ENCODE measurements around the gene FGD4. TPM values are rescaled to one million over a fixed set of nuclear protein-coding genes. Genes with fewer than 3 reads are reported as not detected.

FGD4 gene
- total RNA-seq, 1 experiment from 2014 or later, result 54.3 TPM

DNA sequence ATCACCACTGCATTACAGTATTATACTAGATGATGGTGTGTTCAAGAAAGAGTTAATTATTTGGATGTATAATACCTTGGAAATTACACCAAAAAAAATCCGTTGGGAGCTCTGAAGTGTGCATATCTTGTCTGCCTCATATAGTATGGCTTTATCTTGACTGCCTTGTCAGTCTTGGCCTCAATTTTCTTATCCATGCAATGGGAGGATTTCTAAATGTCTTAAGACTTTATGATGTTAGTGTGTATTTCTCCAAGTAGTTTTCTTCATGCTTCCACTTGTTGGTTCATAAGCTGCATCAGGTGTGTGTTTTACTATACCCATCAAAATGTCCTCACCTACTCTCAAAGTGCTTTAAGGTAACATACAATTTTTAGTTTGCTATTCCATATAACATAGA, 84.6 kb downstream of the FGD4 start:
- Histone ChIP-seq H3T11ph (ENCODE audit: low read length) (no peak overlapping the region), H2BK120ac (ENCODE audit: low read depth, low read length, poor library complexity, severe bottlenecking) (no peak overlapping the region), H3K9ac (ENCODE audit: extremely low read depth, insufficient read length, low read length) (no peak overlapping the region), H3K23ac (ENCODE audit: insufficient read length, low read depth, low read length) (no peak overlapping the region), H3K9me3 (ENCODE audit: control insufficient read depth, low read depth, low read length) (no peaks in the 10 kb centered on the region), H4K8ac (replicated peaks; ENCODE audit: insufficient read length, low read depth, low read length) (no peak overlapping the region), H2BK5ac (ENCODE audit: insufficient read length, low read length) (no peak overlapping the region), H3K4ac (ENCODE audit: low read depth, low read length) (no peak overlapping the region), H3K14ac (ENCODE audit: insufficient read depth, low read length) (no peak overlapping the region), H3K79me2 (ENCODE audit: insufficient read depth, low read length) (no peaks in the 10 kb centered on the region; the same call in 1 of the 2 replicates), H2BK20ac (ENCODE audit: low read depth, low read length, poor library complexity, severe bottlenecking) (no peak overlapping the region), H3K18ac (ENCODE audit: insufficient read length, low read depth, low read length) (no peak overlapping the region), H2AFZ (ENCODE audit: low read length) (no peak overlapping the region), H3K56ac (ENCODE audit: insufficient read length, low read depth, low read length) (no peak overlapping the region), H4K91ac (ENCODE audit: insufficient read length, low read depth, low read length) (no peak overlapping the region), H4K20me1 (ENCODE audit: control insufficient read depth, insufficient read depth, insufficient read length) (no peaks in the 10 kb centered on the region), H3K4me2 (ENCODE audit: insufficient read depth, insufficient read length, low read length) (no peak overlapping the region), H2AK5ac (ENCODE audit: insufficient read length, low read length) (no peak overlapping the region), H2BK12ac (ENCODE audit: insufficient read length, low read depth, low read length) (no peak overlapping the region), H3K79me1 (ENCODE audit: insufficient read depth, low read depth, low read length, poor library complexity, severe bottlenecking) (peaks cover 4% of the 10 kb centered on the region), H2BK15ac (ENCODE audit: low read depth, low read length) (no peak overlapping the region), H3K27me3 (ENCODE audit: insufficient read depth, low read length) (no peaks in the 10 kb centered on the region), H4K5ac (ENCODE audit: insufficient read length, low read depth, low read length) (no peak overlapping the region), H3K23me2 (ENCODE audit: insufficient read length, low read depth, low read length, poor library complexity, severe bottlenecking) (no peaks in the 10 kb centered on the region), H3K4me1 (ENCODE audit: insufficient read depth, low read length) (no peaks in the 10 kb centered on the region), H3K27ac (ENCODE audit: insufficient read length, low read depth, low read length) (no peak overlapping the region)
- Mint-ChIP-seq H3K4me1 (peaks cover under 1 to 5% of the 10 kb centered on the region in 2 experiments; a peak in 2 of 4 replicates), H3K9me3 (no peaks in the 10 kb centered on the region), H3K27ac (no peak overlapping the region), H3K36me3 (ENCODE audit: insufficient read depth in 1 of 3, low read depth in 3 of 3) (peaks cover 4 to 31% (median 11%) of the 10 kb centered on the region in 3 experiments; a peak in 6 of 7 replicates), H3K4me3 (no peak overlapping the region), H3K27me3 (ENCODE audit: low read depth) (no peaks in the 10 kb centered on the region; the same call in 1 of the 2 replicates)
- no CpG with 5 or more reads among the region's 1 CpG for WGBS (ENCODE audit: extremely low coverage, insufficient read length, low lambda C conversion rate)
- DNase-seq, result no peak
- TF ChIP-seq, protein P1, sequence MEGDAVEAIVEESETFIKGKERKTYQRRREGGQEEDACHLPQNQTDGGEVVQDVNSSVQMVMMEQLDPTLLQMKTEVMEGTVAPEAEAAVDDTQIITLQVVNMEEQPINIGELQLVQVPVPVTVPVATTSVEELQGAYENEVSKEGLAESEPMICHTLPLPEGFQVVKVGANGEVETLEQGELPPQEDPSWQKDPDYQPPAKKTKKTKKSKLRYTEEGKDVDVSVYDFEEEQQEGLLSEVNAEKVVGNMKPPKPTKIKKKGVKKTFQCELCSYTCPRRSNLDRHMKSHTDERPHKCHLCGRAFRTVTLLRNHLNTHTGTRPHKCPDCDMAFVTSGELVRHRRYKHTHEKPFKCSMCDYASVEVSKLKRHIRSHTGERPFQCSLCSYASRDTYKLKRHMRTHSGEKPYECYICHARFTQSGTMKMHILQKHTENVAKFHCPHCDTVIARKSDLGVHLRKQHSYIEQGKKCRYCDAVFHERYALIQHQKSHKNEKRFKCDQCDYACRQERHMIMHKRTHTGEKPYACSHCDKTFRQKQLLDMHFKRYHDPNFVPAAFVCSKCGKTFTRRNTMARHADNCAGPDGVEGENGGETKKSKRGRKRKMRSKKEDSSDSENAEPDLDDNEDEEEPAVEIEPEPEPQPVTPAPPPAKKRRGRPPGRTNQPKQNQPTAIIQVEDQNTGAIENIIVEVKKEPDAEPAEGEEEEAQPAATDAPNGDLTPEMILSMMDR (conservative IDR thresholded peaks at IDR 0.05), result no peak
